SK-N-SH treated with all-trans-retinoic acid at 6 μM for 48 hours (cell line): ENCODE measurements around the gene STARD10.

ENCODE experiments used
- GLIS3 ChIP-seq: fragments of 250-450 bp; sonication (Bioruptor Pico); IDR thresholded peaks from 2 replicates; pipeline ENCODE4 v1.5.0; 2020; ENCODE audit warnings: mild to moderate bottlenecking, moderate library complexity
- RARB ChIP-seq: fragments of 250-450 bp; sonication (Bioruptor Pico); IDR thresholded peaks from 2 replicates; pipeline ENCODE4 v1.8.0; 2021; ENCODE audit warnings: mild to moderate bottlenecking, moderate library complexity

DNA sequence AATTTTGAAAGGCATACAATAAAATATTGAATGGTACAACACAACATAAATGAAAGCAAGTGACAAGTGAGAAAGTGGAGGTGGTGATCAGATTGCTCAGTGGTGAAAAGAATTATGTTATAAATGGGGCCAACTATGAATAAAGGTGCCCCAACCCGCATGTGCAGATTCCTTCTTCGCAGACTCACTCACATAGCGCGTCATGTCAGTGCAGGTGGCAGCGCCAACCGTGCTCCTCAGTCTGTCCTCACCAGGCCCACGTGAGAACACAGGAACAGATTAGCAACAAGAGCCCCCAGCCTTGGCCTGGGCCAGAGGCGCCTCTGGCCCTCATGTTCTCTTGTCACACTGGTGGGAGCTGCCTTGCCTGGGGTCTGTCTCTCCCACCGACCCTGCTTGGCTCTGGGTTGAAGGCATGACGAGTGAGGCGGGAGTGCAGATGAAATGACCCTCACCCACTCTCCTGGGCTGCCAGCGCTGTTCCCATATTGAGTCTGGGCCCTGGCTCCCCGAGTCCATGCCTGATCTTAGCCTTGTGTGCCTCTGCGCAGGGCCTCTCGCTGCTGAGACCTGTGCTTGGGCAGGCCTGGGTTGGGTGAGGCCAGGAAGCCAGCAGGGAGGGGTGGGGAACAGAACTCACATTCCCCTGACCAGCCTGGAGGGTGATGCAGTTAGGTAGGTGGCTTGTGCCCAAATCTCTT lies 26.7 kb upstream of the STARD10 start:
- TF ChIP-seq GLIS3 (CRISPR knock-in tag), result no peak
- TF ChIP-seq RARB, result no peak
